Measurements from ENCODE around the gene CYB5R2.

The CYB5R2 gene

GRCh38 chr11:7632211-7632610, 41.1 kb downstream of the CYB5R2 start:
- POLR2A ChIA-PET = interaction anchor here (0.7 kb wide), 1 partner anchor 355 kb away, joined by 3 read pairs; the partner anchor contains the start of gene EIF3F

GRCh38 chr11:7630002-7630401, 43.3 kb downstream of the CYB5R2 start:
- CTCF ChIA-PET = interaction anchor here (1.0 to 4.1 kb wide), 3 partner anchors 54 to 58 kb away, joined by 3 to 15 read pairs (median 3); no protein-coding TSS in a partner anchor
- DNase-seq (ENCODE audit: low read depth, low spot score) = no peak
- no peak for TF ChIP-seq CTCF (IDR thresholded peaks at IDR 0.05; ENCODE audit: insufficient read depth, low read length, missing control alignments)
- POLR2A ChIA-PET = no interaction called here
- H3K4me3 ChIP-seq (ENCODE audit: low read depth, low read length) = no peak overlapping the region

More at GRCh38 chr11:7632211-7632610, 41.1 kb downstream of the CYB5R2 start:
- CTCF ChIA-PET = interaction anchor here (2.7 kb wide), 1 partner anchor 61 kb away, joined by 6 read pairs; no protein-coding TSS in a partner anchor
- no peak overlapping the region for H3K4me3 ChIP-seq (ENCODE audit: low read depth, low read length)
- DNase-seq (ENCODE audit: low read depth, low spot score) = no peak
- no peak for TF ChIP-seq CTCF (IDR thresholded peaks at IDR 0.05; ENCODE audit: insufficient read depth, low read length, missing control alignments)

- POLR2A ChIA-PET = no interaction called here
- H3K4me3 ChIP-seq (ENCODE audit: low read depth, low read length) = no peak overlapping the region
- no peak for DNase-seq (ENCODE audit: low read depth, low spot score)
- CTCF ChIA-PET = interaction anchor here (1.0 to 4.1 kb wide), 3 partner anchors 19 to 57 kb away, joined by 3 to 15 read pairs (median 4); no protein-coding TSS in a partner anchor
- no peak for TF ChIP-seq CTCF (IDR thresholded peaks at IDR 0.05; ENCODE audit: insufficient read depth, low read length, missing control alignments)
Measured at GRCh38 chr11:7628660-7629059, 44.6 kb downstream of the CYB5R2 start.

GRCh38 chr11:7622721-7623120, 50.6 kb downstream of the CYB5R2 start:
- no peak for TF ChIP-seq CTCF (IDR thresholded peaks at IDR 0.05; ENCODE audit: insufficient read depth, low read length, missing control alignments)
- ChIA-PET POLR2A (no interaction called here), CTCF (interaction anchor here (1.1 kb wide), 1 partner anchor 20 kb away, joined by 5 read pairs; no protein-coding TSS in a partner anchor)
- no peak for DNase-seq (ENCODE audit: low read depth, low spot score)
- no peak overlapping the region for H3K4me3 ChIP-seq (ENCODE audit: low read depth, low read length)

GRCh38 chr11:7621554-7621953, 51.7 kb downstream of the CYB5R2 start:
- CTCF ChIA-PET = no interaction called here
- POLR2A ChIA-PET = no interaction called here

GRCh38 chr11:7621090-7621489, 52.2 kb downstream of the CYB5R2 start:
- no peak for DNase-seq (ENCODE audit: low read depth, low spot score)
- no peak overlapping the region for H3K4me3 ChIP-seq (ENCODE audit: low read depth, low read length)
- no peak for TF ChIP-seq CTCF (IDR thresholded peaks at IDR 0.05; ENCODE audit: insufficient read depth, low read length, missing control alignments)
- ChIA-PET CTCF (no interaction called here), POLR2A (no interaction called here)

More at GRCh38 chr11:7621554-7621953, 51.7 kb downstream of the CYB5R2 start:
- TF ChIP-seq CTCF (IDR thresholded peaks at IDR 0.05; ENCODE audit: insufficient read depth, low read length, missing control alignments) = no peak
- DNase-seq (ENCODE audit: low read depth, low spot score) = no peak
- H3K4me3 ChIP-seq (ENCODE audit: low read depth, low read length) = no peak overlapping the region

Data from AG04449 (cell line).